Activated T-cell treated with anti-CD3 and anti-CD28 coated beads, Interleukin-2, amount 50 U/mL, for 24 hours (primary cell): ENCODE results near the gene SIX2.
A peak's percentile ranks its signal among the peaks of the same experiment; 100 is the strongest.

ENCODE experiments used
- DNase-seq: peaks from one replicate; pipeline ENCODE4 v3.0.0-alpha.2; 2020
- H3K27ac Mint-ChIP-seq: 2 replicates; pipeline ENCODE4 v1.8.0; 2020; ENCODE audit warnings: mild to moderate bottlenecking, mixed read lengths
- H3K27me3 Mint-ChIP-seq: 2 replicates; pipeline ENCODE4 v1.8.0; 2020; ENCODE audit warnings: mixed read lengths
- H3K36me3 Mint-ChIP-seq: 2 replicates; pipeline ENCODE4 v1.8.0; 2020; ENCODE audit warnings: low read depth, mixed read lengths
- H3K4me1 Mint-ChIP-seq: 2 replicates; pipeline ENCODE4 v1.8.0; 2020; ENCODE audit warnings: low read depth, mixed read lengths
- H3K4me3 Mint-ChIP-seq: 2 replicates; pipeline ENCODE4 v1.8.0; 2020; ENCODE audit warnings: mild to moderate bottlenecking, moderate library complexity, mixed read lengths
- H3K9me3 Mint-ChIP-seq: 2 replicates; pipeline ENCODE4 v1.8.0; 2020; ENCODE audit warnings: mixed read lengths

SIX2 gene

DNA sequence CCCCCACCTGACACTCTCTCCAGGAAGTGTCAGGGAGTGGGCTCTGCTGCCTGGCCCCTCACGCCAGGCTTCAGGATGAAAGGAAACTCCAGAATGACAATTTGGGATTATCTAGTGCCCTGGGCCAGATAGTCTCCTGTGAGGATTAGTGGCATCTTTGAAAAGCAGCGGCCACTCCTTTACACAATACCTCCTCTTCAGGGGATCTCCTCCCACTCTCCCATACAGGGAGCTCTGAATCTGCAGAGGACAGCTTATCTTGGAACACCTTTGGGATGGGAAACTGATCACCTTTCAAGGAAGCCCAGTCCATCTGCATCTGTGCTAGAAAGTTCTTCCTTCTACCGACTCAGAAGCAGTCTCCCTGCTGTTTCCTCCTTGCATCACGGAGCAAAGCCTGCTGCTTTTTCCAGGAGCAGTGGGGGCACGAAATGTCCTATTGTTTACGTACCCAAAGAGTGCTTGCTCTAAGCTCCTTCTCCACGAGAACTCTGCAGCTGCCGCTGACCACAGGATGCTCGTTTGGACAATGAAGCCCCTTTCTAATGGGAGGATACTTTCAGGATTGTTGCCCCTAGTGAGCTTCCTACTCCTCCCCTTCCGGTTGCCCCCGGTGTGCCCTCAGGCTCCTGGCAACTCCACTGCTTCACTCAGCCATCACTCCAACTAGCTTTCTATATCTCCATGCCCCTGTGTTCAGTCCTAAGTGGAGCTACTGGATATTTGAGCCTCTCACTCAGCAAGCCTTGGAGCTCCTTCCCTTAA lies 36.3 kb downstream of the SIX2 start:
- Mint-ChIP-seq H3K27me3 (peaks cover 15% of the 10 kb centered on the region), H3K36me3 (no peaks in the 10 kb centered on the region), H3K4me1 (peaks cover 3% of the 10 kb centered on the region), H3K9me3 (no peaks in the 10 kb centered on the region), H3K27ac (no peak overlapping the region), H3K4me3 (no peak overlapping the region)
- no peak for DNase-seq

DNA sequence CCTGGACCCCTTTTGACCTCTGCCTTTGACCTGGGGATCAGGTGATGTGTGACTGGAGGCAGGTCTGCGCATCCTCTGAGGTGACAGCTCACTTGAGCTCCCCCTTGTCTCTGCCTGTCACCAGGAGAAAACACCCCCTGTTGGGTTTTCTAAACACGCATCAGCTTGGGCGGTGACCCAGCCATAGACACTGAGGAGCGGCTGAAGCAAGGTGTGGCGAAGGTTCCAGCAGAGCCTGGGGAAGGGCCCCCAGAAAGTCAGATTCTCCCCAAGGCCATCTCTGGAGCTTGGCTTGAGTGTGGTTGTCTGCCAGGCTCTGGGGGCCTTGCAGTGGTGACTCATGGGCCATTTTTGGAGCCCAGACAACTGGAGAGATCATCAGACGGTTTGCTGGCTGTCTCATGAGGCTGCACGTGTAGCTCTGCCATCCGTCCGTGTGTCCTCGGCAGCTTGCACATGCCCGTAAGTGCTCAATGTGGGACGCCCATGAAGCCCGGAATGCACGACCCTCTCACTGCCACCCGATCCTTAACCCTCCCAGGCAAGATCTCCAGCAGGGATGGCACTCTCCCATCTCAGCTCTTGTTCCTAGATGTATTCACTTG lies 38.3 kb downstream of the SIX2 start:
- no peak for DNase-seq
- Mint-ChIP-seq H3K36me3 (no peaks in the 10 kb centered on the region), H3K27me3 (peaks cover 17% of the 10 kb centered on the region), H3K4me1 (peaks cover 3% of the 10 kb centered on the region), H3K4me3 (no peak overlapping the region), H3K27ac (no peak overlapping the region), H3K9me3 (no peaks in the 10 kb centered on the region)

GRCh38 chr2:44969936-44970335 lies 39.3 kb downstream of the SIX2 start:
- DNase-seq, result no peak
- H3K4me3 Mint-ChIP-seq, result no peak overlapping the region
- H3K36me3 Mint-ChIP-seq, result no peaks in the 10 kb centered on the region
- H3K27me3 Mint-ChIP-seq, result peaks cover 22% of the 10 kb centered on the region
- no peaks in the 10 kb centered on the region for H3K9me3 Mint-ChIP-seq
- peaks cover 3% of the 10 kb centered on the region for H3K4me1 Mint-ChIP-seq
- no peak overlapping the region for H3K27ac Mint-ChIP-seq

GRCh38 chr2:44967727-44968432 lies 41.4 kb downstream of the SIX2 start:
- no peak for DNase-seq
- Mint-ChIP-seq H3K4me1 (peaks cover 1% of the 10 kb centered on the region), H3K27me3 (peaks cover 37% of the 10 kb centered on the region), H3K4me3 (no peak overlapping the region), H3K36me3 (no peaks in the 10 kb centered on the region), H3K9me3 (no peaks in the 10 kb centered on the region), H3K27ac (no peak overlapping the region)

GRCh38 chr2:44967056-44967455 lies 42.2 kb downstream of the SIX2 start:
- H3K27ac Mint-ChIP-seq, result no peak overlapping the region

GRCh38 chr2:44965684-44966083 lies 43.6 kb downstream of the SIX2 start:
- H3K27me3 Mint-ChIP-seq, result peaks cover 37% of the 10 kb centered on the region
- no peak overlapping the region for H3K27ac Mint-ChIP-seq
- no peaks in the 10 kb centered on the region for H3K4me1 Mint-ChIP-seq
- no peaks in the 10 kb centered on the region for H3K9me3 Mint-ChIP-seq
- no peak for DNase-seq
- no peaks in the 10 kb centered on the region for H3K36me3 Mint-ChIP-seq
- H3K4me3 Mint-ChIP-seq, result no peak overlapping the region

More at GRCh38 chr2:44967056-44967455, 42.2 kb downstream of the SIX2 start:
- Mint-ChIP-seq H3K4me1 (no peaks in the 10 kb centered on the region), H3K27me3 (peaks cover 37% of the 10 kb centered on the region), H3K36me3 (no peaks in the 10 kb centered on the region), H3K9me3 (no peaks in the 10 kb centered on the region), H3K4me3 (no peak overlapping the region)
- no peak for DNase-seq

- Mint-ChIP-seq H3K27ac (no peak overlapping the region), H3K27me3 (peaks cover 38% of the 10 kb centered on the region), H3K36me3 (no peaks in the 10 kb centered on the region), H3K4me3 (no peak overlapping the region), H3K4me1 (no peaks in the 10 kb centered on the region), H3K9me3 (no peaks in the 10 kb centered on the region)
- DNase-seq, result no peak
These were observed 44.5 kb downstream of the SIX2 start for GRCh38 chr2:44964752-44965236.

DNA sequence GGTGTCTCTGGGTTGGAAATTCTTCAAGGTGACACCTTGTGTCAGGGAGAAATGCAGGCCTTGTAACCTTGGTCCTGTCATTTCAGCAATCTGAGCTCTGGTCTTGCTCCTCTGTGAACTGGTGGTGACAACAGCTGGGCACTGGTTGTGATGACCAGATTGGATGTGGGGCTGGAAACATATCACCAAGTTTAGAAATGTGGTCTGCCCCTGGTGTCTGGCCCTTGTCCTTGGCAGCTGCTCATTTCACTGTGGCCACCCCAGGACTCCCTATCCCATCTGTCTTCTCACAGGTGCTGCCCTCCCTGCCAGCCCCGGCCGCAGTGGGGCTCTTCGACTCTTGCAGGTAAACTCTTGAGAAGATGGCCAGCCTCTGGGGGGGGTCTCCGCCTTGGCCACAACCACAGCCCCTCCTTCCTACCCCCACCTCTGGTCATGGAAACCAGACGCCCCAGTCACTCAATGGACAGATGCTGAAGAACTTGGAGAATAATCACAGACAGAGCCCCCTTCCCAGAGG lies 47.0 kb downstream of the SIX2 start:
- H3K4me1 Mint-ChIP-seq, result no peaks in the 10 kb centered on the region
- H3K36me3 Mint-ChIP-seq, result no peaks in the 10 kb centered on the region
- no peak overlapping the region for H3K27ac Mint-ChIP-seq
- DNase-seq, result no peak
- peaks cover 48% of the 10 kb centered on the region for H3K27me3 Mint-ChIP-seq
- no peak overlapping the region for H3K4me3 Mint-ChIP-seq
- no peaks in the 10 kb centered on the region for H3K9me3 Mint-ChIP-seq

DNA sequence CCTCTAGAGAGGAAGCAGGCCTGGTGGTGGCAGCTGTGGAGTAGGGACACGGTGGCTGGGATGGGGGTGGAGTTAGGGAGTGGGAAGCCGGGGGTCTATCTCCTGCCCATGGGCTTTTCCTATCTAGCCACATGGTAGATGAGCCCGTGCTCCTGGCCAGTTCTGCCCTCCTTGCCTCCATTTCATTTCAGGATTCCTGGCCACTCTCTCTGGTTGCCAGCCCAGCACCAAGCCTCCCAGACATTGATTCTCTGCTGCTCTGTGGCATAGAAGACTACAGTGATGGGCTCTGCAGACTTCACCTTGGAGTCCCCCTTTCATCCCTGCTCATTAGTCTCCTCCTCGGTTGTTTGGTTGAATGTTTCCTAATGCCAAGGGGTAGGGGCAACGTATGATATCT lies 48.4 kb downstream of the SIX2 start:
- Mint-ChIP-seq H3K27ac (no peak overlapping the region), H3K27me3 (peaks cover 56% of the 10 kb centered on the region)

DNA sequence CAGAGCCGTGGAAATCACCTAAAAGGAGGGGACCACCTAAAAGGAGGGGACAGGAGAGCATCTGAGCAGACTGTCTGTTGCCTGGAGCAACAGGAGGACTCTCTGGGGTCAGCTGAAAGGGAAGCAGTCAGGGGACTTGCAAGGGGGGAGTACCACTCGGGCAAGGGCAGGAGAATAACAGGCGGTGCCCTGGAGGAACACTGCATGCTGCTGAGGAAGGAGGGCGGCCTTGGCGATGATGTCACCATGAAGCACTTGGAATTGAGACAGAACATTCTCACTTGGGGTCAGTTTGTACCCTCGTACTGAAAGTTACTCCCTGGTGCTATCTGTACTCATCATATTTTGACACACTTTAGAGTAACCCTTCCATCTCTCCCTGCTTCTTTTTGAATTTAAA lies 49.4 kb downstream of the SIX2 start:
- Mint-ChIP-seq H3K4me1 (peaks cover 10% of the 10 kb centered on the region), H3K27me3 (peaks cover 58% of the 10 kb centered on the region), H3K4me3 (no peak overlapping the region), H3K27ac (no peak overlapping the region), H3K36me3 (no peaks in the 10 kb centered on the region), H3K9me3 (no peaks in the 10 kb centered on the region)
- DNase-seq, result no peak

More for the DNA sequence above, 48.4 kb downstream of the SIX2 start:
- no peaks in the 10 kb centered on the region for H3K9me3 Mint-ChIP-seq
- DNase-seq, result no peak
- H3K4me3 Mint-ChIP-seq, result no peak overlapping the region
- no peaks in the 10 kb centered on the region for H3K36me3 Mint-ChIP-seq
- H3K4me1 Mint-ChIP-seq, result peaks cover 1% of the 10 kb centered on the region

DNA sequence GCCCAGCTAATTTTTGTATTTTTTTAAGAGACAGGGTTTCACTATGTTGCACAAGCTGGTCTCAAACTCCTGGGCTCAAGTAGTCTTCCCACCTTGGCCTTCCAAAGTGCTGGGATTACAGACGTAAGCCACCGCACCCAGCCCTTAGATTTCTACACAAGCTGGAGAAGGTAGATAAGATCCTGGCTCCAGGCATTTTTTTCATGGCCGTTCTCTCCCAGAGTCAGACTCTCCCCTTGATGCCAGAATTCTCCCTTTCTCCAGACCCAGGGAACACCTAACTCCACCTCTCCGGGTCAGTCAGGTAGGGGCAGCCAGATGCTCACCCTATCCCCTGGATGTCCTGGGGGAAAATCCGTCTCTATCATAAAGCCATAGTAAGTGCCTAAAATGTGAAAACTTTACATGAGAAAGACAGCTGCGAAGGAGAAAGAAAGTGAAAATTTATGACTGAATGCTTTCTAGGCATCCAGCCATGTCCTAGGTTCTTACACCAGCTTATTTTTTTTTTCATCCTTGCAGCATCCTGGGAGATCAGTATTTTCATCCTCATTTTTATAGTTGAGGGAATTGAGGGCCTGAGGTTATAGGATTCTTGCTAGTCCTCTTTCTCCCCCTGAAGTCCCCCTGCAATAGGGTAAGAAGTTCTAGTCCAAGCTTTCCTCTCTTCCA lies 51.5 kb downstream of the SIX2 start:
- Mint-ChIP-seq H3K36me3 (no peaks in the 10 kb centered on the region), H3K27me3 (peaks cover 62% of the 10 kb centered on the region), H3K9me3 (no peaks in the 10 kb centered on the region), H3K4me1 (peaks cover 23% of the 10 kb centered on the region), H3K4me3 (no peak overlapping the region), H3K27ac (no peak overlapping the region)
- no peak for DNase-seq

DNA sequence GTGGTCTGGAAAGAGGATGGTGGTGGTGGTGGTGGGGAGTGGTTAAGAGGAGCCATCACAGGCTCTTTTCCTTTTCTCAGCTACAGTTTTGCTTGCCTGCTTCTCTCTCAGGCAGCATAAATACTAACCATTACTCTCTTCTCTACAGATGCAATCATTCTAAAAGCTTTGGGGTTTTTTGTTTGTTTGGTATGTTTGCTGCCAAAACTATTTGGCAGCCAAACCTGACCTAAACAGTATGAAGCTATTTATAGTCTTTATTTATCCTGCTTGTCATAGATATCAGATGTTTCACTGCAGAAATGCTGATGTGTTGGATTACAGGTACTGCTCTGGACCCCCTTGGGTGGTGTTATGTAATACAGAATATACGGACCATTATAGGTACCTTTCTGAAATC lies 52.4 kb downstream of the SIX2 start:
- peaks cover 30% of the 10 kb centered on the region for H3K4me1 Mint-ChIP-seq
- H3K27me3 Mint-ChIP-seq, result peaks cover 64% of the 10 kb centered on the region
- DNase-seq, result no peak
- no peaks in the 10 kb centered on the region for H3K9me3 Mint-ChIP-seq
- no peak overlapping the region for H3K27ac Mint-ChIP-seq
- H3K4me3 Mint-ChIP-seq, result no peak overlapping the region
- H3K36me3 Mint-ChIP-seq, result no peaks in the 10 kb centered on the region

- peak; percentile 90 for DNase-seq
- H3K27ac Mint-ChIP-seq, result no peak overlapping the region
- peak overlapping the region; percentile 52 for H3K4me3 Mint-ChIP-seq
- no peaks in the 10 kb centered on the region for H3K9me3 Mint-ChIP-seq
- peaks cover 73% of the 10 kb centered on the region for H3K27me3 Mint-ChIP-seq
- no peaks in the 10 kb centered on the region for H3K36me3 Mint-ChIP-seq
- H3K4me1 Mint-ChIP-seq, result peaks cover 32% of the 10 kb centered on the region
These were observed 53.5 kb downstream of the SIX2 start for GRCh38 chr2:44955593-44956392.
